Uterus (tissue), 4 donors: ENCODE results near the gene SECISBP2L. TPM values are rescaled to one million over a fixed set of nuclear protein-coding genes. Genes with fewer than 3 reads are reported as not detected.

Source experiments
- DNase-seq, 2 donors: peaks; one replicate each; pipeline ENCODE4 v3.0.0-alpha.2; 2019 to 2020
- H3K27ac ChIP-seq, 2 donors: fragments of 200-600 bp; sonication (generic); 1 replicate in 1 of 2; 2 replicates in 1 of 2; pipeline ENCODE4 v1.5.1; 2016 to 2018
- H3K27me3 ChIP-seq, 2 donors: fragments of 200-600 bp; sonication (generic); one replicate each; pipeline ENCODE4 v1.5.1; 2018 to 2019; ENCODE audit warnings: control low read depth in 1 of 2
- H3K36me3 ChIP-seq, 2 donors: fragments of 200-600 bp; sonication (generic); one replicate each; pipeline ENCODE4 v1.5.1; 2019; ENCODE audit warnings: control low read depth in 1 of 2
- H3K4me1 ChIP-seq, 2 donors: fragments of 200-600 bp; sonication (generic); one replicate each; pipeline ENCODE4 v1.5.1; 2018 to 2019; ENCODE audit warnings: control low read depth in 1 of 2
- H3K4me3 ChIP-seq, 2 donors: fragments of 200-600 bp; sonication (generic); 1 replicate in 1 of 2; 2 replicates in 1 of 2; pipeline ENCODE4 v1.5.1; 2018 to 2019; ENCODE audit warnings: mild to moderate bottlenecking in 1 of 2
- H3K9me3 ChIP-seq, 2 donors: fragments of 200-600 bp; sonication (generic); one replicate each; pipeline ENCODE4 v1.5.1; 2019; ENCODE audit warnings: control low read depth in 1 of 2
- CTCF ChIP-seq, 4 experiments: fragments of 200-600 bp in 2 of 4; fragments of 450-650 bp in 2 of 4; sonication (generic) in 2 of 4; IDR thresholded peaks; one replicate each; pipeline ENCODE4 v1.5.1; 2016 to 2019; ENCODE audit warnings: antibody characterized with exemption in 4 of 4, mild to moderate bottlenecking in 2 of 4, moderate library complexity in 1 of 4
- POLR2A ChIP-seq, 2 donors: fragments of 450-650 bp; IDR thresholded peaks; one replicate each; pipeline ENCODE4 v1.6.1; 2016; ENCODE audit warnings: antibody characterized with exemption in 2 of 2, mild to moderate bottlenecking in 1 of 2, moderate library complexity in 1 of 2
- intact Hi-C: fragments of 100-400 bp; cut with DNase I; formaldehyde crosslinking; loops from one replicate; pipeline ENCODE4 v1.15.1; 2023; ENCODE audit warnings: low total_unique reads
- total RNA-seq, 4 donors: library from RNA; depleted of rRNA in 3 of 4; stranded (reverse); fragments of >200 nt in 3 of 4; gene quantifications; one replicate each; pipeline versions ENCODE4 v1.1.0 to v1.2.4, GENCODE V29; 2014 to 2023
- donor health status: DM: yes; HTN: yes; CAD: no.

The SECISBP2L gene
- total RNA-seq, 4 donors from 2014 or later: 24.8 to 73.9 (median 47.6) TPM

DNA sequence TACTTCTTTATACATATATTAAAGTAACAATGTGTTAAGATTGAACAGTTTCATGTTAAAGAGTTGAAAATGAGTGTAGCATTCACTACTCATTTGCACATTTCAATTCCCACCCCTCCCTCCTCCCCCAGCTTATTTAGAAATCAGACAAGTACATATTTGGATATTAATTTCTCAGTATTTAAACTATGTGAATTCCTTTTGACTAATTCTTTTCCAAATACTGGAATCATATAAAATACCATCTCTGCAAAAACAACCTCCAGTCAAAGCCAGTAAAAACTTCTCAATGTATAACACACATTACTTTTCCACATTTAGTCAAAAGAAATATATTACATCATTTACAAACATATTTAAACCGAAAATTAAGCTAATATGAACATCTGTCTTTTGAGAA is 57.1 kb downstream of the SECISBP2L start:
- intact Hi-C loops: no loop called here
- no peak overlapping the region for H3K4me3 ChIP-seq
- no peaks in the 10 kb centered on the region for H3K36me3 ChIP-seq
- H3K4me1 ChIP-seq: peaks cover 0 to under 1% of the 10 kb centered on the region in 2 donors
- H3K9me3 ChIP-seq: no peaks in the 10 kb centered on the region
- TF ChIP-seq POLR2A (IDR thresholded peaks at IDR 0.05): no peak
- no peak for TF ChIP-seq CTCF (IDR thresholded peaks at IDR 0.05)
- no peak overlapping the region for H3K27ac ChIP-seq
- no peaks in the 10 kb centered on the region for H3K27me3 ChIP-seq
- no peak for DNase-seq

DNA sequence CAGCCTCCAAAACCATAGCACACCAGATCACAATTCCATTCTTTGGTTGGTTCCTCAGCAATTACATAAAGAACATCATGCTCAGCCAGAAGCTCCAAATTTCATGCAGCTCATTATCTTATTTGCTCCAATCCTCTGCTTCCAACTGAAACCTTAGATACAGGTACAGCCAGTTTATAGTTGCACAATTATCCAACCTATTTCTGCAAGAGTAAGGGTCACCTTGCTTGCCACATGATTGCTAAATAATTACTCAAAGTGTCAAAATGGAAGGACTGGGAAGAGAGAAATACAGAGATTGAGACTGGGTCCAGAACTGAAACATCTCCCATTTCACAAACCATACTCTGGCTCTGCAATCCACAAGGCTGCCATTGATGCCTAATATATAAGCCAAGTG is 59.1 kb downstream of the SECISBP2L start:
- no peaks in the 10 kb centered on the region for H3K9me3 ChIP-seq
- H3K27ac ChIP-seq: no peak overlapping the region
- H3K27me3 ChIP-seq: no peaks in the 10 kb centered on the region
- TF ChIP-seq CTCF (IDR thresholded peaks at IDR 0.05) (no peak), POLR2A (IDR thresholded peaks at IDR 0.05) (no peak)
- intact Hi-C loops: no loop called here
- H3K4me1 ChIP-seq: peaks cover 0 to 4% of the 10 kb centered on the region in 2 donors
- no peak for DNase-seq
- no peaks in the 10 kb centered on the region for H3K36me3 ChIP-seq
- no peak overlapping the region for H3K4me3 ChIP-seq

DNA sequence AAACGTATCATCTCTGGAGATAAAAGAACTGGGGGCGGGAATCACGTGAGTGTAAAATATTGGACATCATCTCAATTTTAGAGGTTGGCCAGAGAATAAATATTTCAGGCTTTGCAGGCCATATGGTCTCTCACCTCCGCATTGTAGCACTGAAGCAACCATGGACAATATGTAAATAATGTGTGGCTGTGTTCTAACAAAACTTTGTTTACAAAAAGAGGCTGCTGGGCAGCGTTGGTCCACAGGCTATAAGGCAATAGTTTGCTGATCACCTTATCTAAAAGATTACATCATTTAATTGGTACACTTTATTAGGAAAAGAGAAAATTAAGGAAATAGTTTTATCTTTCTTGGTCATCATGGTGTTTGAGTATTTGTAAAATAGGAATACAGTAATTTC is 60.0 kb downstream of the SECISBP2L start:
- TF ChIP-seq CTCF (IDR thresholded peaks at IDR 0.05) (no peak), POLR2A (IDR thresholded peaks at IDR 0.05) (no peak)
- intact Hi-C loops: no loop called here
- no peak overlapping the region for H3K27ac ChIP-seq

GRCh38 chr15:48985516-48985915 is 60.7 kb downstream of the SECISBP2L start:
- DNase-seq: no peak
- peaks cover 0 to 4% of the 10 kb centered on the region in 2 donors for H3K4me1 ChIP-seq
- H3K4me3 ChIP-seq: no peak overlapping the region
- no peak overlapping the region for H3K27ac ChIP-seq
- intact Hi-C loops: no loop called here
- TF ChIP-seq POLR2A (IDR thresholded peaks at IDR 0.05): no peak
- no peak for TF ChIP-seq CTCF (IDR thresholded peaks at IDR 0.05)
- no peaks in the 10 kb centered on the region for H3K36me3 ChIP-seq
- H3K27me3 ChIP-seq: no peaks in the 10 kb centered on the region
- H3K9me3 ChIP-seq: no peaks in the 10 kb centered on the region

More for the DNA sequence above, 60.0 kb downstream of the SECISBP2L start:
- Histone ChIP-seq H3K4me3 (no peak overlapping the region), H3K9me3 (no peaks in the 10 kb centered on the region), H3K4me1 (peaks cover 0 to 4% of the 10 kb centered on the region in 2 donors), H3K27me3 (no peaks in the 10 kb centered on the region), H3K36me3 (no peaks in the 10 kb centered on the region)
- no peak for DNase-seq

- Histone ChIP-seq H3K4me1 (peaks cover 0 to 4% of the 10 kb centered on the region in 2 donors), H3K27me3 (no peaks in the 10 kb centered on the region), H3K4me3 (no peak overlapping the region), H3K27ac (peak overlapping the region in 1 of 2 donors; percentile 39), H3K36me3 (no peaks in the 10 kb centered on the region), H3K9me3 (no peaks in the 10 kb centered on the region)
- intact Hi-C loops: no loop called here
- DNase-seq: no peak
- TF ChIP-seq CTCF (IDR thresholded peaks at IDR 0.05) (no peak), POLR2A (IDR thresholded peaks at IDR 0.05) (no peak)
Measured at GRCh38 chr15:48984811-48985352, 61.4 kb downstream of the SECISBP2L start.
